ENCODE results near the gene CRYGC.

DNA sequence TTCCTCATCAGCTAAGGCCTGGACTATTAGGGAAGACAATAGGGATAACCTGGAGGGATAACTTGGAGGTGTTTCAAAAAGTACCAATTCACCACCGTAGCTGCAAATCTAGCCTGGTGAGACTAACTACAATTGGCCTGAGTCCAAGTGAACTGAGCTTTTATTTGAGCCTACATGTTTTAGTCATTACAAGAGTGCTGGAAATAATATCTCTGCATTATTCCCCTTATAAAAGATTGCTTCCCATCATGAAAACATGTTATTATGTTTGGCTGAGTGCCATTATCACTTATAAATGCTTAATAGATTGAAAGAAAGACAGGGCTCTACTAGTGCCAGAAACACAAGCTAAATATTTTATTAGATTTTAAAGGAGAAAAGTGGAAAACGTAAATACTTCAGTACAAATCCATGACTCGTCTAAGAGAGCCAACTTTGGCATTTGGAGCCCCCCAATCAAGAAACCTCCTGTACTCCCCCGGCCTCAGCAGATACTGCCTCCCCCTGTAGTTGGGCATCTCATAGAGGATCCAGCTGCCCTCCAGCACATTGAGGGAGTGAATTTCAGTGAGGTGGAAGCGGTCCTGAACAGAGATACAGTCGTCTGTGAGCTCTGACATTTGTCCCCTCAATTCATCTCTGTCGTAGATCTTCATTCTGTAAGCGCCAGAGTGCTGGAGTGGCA lies 12.8 kb upstream of the CRYGC start:
- TF ChIP-seq, protein P1, sequence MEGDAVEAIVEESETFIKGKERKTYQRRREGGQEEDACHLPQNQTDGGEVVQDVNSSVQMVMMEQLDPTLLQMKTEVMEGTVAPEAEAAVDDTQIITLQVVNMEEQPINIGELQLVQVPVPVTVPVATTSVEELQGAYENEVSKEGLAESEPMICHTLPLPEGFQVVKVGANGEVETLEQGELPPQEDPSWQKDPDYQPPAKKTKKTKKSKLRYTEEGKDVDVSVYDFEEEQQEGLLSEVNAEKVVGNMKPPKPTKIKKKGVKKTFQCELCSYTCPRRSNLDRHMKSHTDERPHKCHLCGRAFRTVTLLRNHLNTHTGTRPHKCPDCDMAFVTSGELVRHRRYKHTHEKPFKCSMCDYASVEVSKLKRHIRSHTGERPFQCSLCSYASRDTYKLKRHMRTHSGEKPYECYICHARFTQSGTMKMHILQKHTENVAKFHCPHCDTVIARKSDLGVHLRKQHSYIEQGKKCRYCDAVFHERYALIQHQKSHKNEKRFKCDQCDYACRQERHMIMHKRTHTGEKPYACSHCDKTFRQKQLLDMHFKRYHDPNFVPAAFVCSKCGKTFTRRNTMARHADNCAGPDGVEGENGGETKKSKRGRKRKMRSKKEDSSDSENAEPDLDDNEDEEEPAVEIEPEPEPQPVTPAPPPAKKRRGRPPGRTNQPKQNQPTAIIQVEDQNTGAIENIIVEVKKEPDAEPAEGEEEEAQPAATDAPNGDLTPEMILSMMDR (IDR thresholded peaks at IDR 0.05): no peak
- no peak for TF ChIP-seq POLR2A (IDR thresholded peaks at IDR 0.05)
